HS-5 (cell line): Measurements from ENCODE around the gene EZR.
A peak's percentile ranks its signal among the peaks of the same experiment; 100 is the strongest.
"Not testable (repeated sequence)": the region's sequence is repeated elsewhere in the genome, so short reads cannot be mapped to it uniquely, and the experiment has no call there.

ENCODE experiments used
- DNase-seq: peaks from one replicate; pipeline ENCODE4 v3.0.0-alpha.2; 2012; ENCODE audit warnings: low read depth

The EZR gene

DNA sequence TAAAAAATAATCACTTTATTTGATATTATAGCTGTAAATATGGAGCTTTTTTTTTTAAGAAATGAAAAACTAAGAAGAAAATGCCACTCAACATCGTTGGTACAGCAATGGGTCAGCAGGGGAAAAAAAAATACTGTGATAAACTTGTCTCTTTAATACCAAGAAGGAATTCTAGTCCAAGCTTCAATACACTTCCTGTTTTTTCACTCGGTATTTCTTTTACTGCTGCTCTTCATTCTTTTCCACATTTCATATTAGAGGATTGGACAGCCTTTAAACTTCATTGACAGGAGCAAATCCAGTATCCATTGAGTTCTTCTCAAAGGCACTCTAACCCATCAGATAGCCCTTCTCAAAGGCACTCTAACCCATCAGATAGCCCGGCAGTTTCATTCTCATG is 22.2 kb upstream of the EZR start:
- DNase-seq, result no peak

- no peak for DNase-seq
Measured at GRCh38 chr6:158840465-158840864, 21.3 kb upstream of the EZR start.

- no peak for DNase-seq
Measured at GRCh38 chr6:158839796-158840195, 20.6 kb upstream of the EZR start.

- DNase-seq, result not testable (repeated sequence)
Measured at GRCh38 chr6:158838790-158839189, 19.6 kb upstream of the EZR start.

DNA sequence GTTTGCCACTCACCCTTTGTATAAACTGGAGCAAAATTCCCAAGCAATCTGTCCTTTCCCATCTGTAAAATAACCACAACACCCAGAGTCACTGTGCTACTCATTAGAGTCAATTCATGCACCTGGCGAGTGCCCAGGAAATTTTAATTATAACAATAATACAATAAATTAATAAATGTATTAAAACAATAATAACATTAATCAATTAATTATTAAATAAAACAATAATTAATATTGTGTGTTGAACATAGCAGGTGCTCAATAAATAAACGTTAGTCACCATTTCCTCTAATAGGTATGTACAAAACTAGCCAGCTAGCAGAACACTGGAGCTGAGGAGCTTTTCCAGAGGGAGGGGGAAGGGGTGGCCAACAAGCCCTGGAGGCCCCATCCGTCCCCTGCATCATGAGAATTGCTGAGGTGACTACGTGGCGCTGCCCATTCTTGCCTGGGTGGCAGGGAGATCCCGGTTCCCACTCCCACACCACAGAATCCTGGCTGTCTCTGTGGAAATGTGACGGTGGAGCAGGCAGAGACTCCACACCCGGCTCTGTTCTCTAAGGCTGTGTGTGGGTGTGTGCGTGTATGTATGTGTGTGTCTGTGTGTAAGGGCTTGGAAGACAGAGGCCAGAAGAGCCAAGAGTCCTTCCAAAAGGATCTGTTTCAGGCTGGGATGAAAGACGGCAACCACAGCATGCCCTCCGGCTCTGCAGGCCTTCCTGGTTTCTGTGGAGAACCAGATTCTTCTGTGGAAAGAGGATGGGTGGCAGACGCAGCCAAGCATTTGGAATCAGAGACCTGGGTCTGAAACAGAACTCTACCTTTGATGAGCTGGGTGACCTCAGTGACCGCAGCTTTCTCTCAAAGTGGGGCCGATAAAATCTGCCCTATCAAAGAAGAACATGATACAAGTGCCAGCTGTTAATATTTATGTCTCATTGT is 18.8 kb upstream of the EZR start:
- DNase-seq, result no peak

DNA sequence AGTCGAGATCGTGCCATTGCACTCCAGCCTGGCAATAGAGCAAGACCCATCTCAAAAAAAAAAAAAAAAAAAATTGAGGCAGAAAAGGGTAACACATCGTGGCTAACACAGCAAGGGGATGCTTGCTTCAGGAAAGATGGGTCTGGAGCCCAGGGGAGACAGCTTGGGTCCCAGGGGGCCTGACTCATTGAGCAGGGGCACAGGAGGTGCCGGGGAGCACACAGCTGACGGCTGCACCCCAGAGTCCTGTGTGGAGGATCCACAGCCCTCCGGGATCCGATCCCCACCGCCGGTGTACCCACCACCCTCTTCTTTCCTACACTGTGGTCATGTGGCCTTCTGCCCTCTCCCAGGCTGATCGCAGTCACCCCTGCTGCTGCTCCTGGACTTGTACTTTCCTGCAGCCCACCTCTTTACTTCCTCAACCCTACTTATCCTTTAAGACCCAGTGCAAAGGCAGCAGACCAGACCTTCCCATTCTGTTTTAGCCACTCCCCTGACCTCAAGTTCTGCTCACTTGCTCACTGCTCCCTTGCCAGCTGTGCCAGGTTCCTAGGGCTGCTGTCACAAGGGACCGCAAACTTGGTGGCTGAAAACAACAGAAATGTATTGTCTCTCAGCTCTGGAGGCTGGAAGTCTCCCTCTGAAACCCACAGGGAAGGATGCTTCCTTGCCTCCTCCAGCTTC is 17.6 kb upstream of the EZR start:
- no peak for DNase-seq

- no peak for DNase-seq
Measured at GRCh38 chr6:158835616-158836221, 16.6 kb upstream of the EZR start.

DNA sequence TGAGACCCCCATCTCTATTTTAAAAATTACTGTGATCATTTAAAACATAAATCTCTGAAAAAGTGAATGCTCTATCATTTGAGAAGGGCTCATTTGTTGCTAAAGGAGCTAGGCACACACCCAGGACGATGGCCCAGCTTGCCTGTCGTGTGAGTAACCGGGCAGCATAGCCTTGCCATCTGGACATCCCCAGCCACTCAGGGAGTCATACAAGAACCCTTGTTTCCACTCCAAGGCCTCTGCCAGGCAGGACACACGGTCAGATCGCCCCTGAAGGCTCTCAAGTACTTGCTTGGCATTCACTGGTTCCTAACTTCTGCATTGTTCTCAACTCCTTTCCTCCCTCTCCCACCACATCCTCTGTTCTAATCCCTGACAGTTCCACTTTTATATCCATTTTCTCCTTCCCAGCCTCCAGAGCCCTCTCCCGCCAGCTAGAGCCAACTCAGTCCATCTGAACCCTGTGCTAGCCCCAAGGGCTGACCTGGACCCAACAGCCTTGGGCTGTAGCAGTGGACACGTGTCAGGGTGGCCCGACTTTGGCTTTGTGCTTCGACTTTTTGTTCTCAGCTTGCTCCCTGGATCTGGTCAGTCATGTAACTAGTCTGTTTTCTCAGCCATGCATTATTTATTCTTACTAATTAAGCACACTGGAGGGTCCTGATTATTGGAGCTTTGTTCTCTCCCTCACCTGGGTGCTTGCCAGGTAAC is 15.7 kb upstream of the EZR start:
- DNase-seq, result no peak

DNA sequence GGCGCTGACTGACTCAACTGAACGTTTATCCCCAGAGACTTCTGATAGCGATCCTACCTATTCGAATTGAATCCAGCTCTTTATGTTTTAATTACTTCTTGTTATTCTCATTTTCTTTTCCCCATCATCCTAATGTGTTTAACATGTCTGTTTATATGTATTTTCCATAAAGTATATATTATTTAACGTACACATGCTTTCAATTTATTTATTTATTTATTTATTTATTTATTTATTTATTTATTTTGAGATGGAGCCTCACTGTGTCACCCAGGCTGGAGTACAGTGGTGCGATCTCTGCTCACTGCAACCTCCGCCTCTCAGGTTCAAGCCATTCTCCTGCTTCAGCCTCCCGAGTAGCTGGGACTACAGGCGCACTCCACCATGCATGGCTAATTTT is 13.6 kb upstream of the EZR start:
- DNase-seq, result not testable (repeated sequence)

GRCh38 chr6:158832026-158832425 is 12.9 kb upstream of the EZR start:
- no peak for DNase-seq

DNA sequence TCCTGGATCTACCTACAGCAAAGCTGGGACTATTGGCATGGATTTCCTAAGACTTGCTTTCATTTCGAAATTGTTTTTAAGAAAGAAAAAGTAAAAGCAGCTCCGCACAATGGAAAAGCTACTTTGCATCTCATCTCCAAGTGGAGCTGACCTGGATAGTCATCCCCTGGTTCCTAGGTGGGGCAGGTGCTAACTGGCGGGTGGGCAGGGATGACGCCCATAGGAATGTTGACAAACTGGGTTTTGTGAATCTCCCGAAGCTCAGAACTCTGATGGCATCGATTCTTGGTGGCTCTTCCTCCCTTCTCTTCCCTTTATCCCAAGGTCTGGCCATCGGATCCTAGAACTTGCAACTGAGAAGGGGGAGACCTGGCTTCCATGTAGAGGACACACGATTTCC is 12.4 kb upstream of the EZR start:
- no peak for DNase-seq

- no peak for DNase-seq
Measured at GRCh38 chr6:158830736-158831135, 11.6 kb upstream of the EZR start.

- no peak for DNase-seq
Measured at GRCh38 chr6:158828807-158829206, 9.6 kb upstream of the EZR start.

DNA sequence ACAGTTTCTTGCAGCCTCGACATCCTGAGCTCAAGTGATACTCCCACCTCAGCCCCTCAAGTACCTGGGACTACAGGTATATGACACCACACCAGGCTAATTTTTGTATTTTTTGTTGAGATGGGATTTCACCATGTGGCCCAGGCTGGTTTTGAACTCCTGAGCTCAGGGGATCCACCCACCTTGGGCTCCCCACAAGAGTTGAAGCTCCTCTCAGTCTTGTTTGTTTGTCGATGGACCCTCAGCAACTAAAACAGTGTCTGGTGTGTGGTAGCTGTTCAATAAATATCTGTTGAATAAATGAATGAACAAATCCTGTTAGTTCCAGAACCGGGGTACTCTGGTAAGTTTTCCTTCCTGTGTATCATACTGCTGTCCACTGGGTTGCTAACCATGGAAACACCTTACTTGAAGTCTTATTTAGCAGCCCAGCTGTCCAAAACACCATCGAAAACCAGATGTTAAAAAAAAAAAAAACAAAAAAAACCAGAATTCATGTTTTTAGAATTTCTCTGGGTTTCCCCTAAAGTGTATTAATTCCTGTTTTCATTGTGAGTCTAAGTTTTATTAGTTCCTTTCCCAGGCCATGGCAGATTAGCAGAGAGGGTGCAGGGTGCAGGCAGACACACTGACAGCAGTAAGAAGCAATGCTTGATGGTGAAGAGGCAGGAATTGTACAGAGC is 7.8 kb upstream of the EZR start:
- no peak for DNase-seq

- DNase-seq, result no peak
Measured at GRCh38 chr6:158825951-158826306, 6.8 kb upstream of the EZR start.

- DNase-seq, result no peak
Measured at GRCh38 chr6:158825038-158825950, 6.1 kb upstream of the EZR start.

GRCh38 chr6:158823616-158824015 is 4.4 kb upstream of the EZR start:
- not testable (repeated sequence) for DNase-seq

DNA sequence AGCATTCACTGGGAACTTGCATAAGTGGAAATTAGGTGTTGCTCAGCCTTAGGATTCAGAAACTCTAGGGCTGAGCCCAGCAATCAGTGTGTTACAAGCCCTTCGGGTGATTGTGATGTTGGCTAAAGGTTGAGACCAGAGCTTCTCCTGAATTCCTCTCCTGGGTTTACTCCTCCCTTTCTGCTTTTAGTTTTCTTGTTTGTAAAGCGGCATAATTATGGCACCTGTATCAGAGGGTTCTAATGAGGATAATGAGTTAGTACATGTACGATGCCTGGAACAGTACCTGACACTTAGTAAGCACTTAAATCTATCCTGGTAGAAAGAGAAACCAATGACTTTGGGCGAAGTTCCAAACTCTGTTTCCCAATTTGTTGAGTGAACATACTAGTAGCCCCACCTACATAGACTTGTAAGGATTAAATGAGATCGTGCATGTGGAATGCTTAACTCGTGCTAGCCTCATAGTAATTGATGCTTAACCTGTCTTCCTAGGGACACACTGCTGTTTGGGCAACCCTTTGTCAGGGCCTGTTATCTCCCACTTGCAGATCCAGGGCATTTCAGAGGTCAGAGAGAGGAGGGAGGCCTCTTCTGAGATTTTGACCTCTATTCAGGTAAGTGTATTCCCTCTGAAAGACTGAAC is 932 bp upstream of the EZR start:
- peak; percentile 56 for DNase-seq

- DNase-seq, result no peak
Measured at GRCh38 chr6:158818581-158819212, 471 bp downstream of the EZR start.
